ENCODE data around the gene MYO5A. TPM values are rescaled to one million over a fixed set of nuclear protein-coding genes. Genes with fewer than 3 reads are reported as not detected.

Gene MYO5A
- polyA plus RNA-seq, 1 donor (not counting 4 experiments of a cell fraction or from before 2014, with no cell fraction given): 53.8 TPM

- peaks cover 4% of the 10 kb centered on the region for H3K4me1 ChIP-seq (ENCODE audit: control insufficient read depth, extremely low read depth, insufficient read depth, low read length)
- H3K4me3 ChIP-seq (ENCODE audit: control insufficient read depth in 2 of 3, extremely low read depth in 1 of 3, insufficient read depth in 2 of 3, low read depth in 1 of 3, low read length in 3 of 3): no peak overlapping the region
- H3K79me2 ChIP-seq (ENCODE audit: control insufficient read depth, insufficient read depth, low read length): no peaks in the 10 kb centered on the region
- no peaks in the 10 kb centered on the region for H3K27me3 ChIP-seq (ENCODE audit: control insufficient read depth, extremely low read depth, insufficient read depth, low read length)
- FAIRE-seq (peak; percentile 65), DNase-seq (ENCODE audit: low read depth, low spot score) (no peak)
- no peaks in the 10 kb centered on the region for H4K20me1 ChIP-seq (ENCODE audit: control insufficient read depth, extremely low read depth, insufficient read depth, low read length)
- H3K27ac ChIP-seq (ENCODE audit: control insufficient read depth, insufficient read depth, low read length): no peak overlapping the region
- no peak overlapping the region for H3K4me2 ChIP-seq (ENCODE audit: control insufficient read depth, extremely low read depth, insufficient read depth, low read depth, low read length)
- H2AFZ ChIP-seq (ENCODE audit: control insufficient read depth, low read length): no peak overlapping the region
- TF ChIP-seq EZH2 (IDR thresholded peaks at IDR 0.05; ENCODE audit: low read length): no peak
- TF ChIP-seq, protein P1, sequence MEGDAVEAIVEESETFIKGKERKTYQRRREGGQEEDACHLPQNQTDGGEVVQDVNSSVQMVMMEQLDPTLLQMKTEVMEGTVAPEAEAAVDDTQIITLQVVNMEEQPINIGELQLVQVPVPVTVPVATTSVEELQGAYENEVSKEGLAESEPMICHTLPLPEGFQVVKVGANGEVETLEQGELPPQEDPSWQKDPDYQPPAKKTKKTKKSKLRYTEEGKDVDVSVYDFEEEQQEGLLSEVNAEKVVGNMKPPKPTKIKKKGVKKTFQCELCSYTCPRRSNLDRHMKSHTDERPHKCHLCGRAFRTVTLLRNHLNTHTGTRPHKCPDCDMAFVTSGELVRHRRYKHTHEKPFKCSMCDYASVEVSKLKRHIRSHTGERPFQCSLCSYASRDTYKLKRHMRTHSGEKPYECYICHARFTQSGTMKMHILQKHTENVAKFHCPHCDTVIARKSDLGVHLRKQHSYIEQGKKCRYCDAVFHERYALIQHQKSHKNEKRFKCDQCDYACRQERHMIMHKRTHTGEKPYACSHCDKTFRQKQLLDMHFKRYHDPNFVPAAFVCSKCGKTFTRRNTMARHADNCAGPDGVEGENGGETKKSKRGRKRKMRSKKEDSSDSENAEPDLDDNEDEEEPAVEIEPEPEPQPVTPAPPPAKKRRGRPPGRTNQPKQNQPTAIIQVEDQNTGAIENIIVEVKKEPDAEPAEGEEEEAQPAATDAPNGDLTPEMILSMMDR (optimal IDR thresholded peaks at IDR 0.05 in 1 of 3, IDR thresholded peaks at IDR 0.05 in 1 of 3, conservative IDR thresholded peaks at IDR 0.05 in 1 of 3; ENCODE audit: extremely low read depth in 1 of 3, insufficient read depth in 2 of 3, low read length in 3 of 3): no peak
- peaks cover 0 to 2% of the 10 kb centered on the region in 2 experiments for H3K36me3 ChIP-seq (ENCODE audit: control insufficient read depth in 2 of 2, extremely low read depth in 1 of 2, insufficient read depth in 2 of 2, low read length in 2 of 2)
- no peaks in the 10 kb centered on the region for H3K9me3 ChIP-seq (ENCODE audit: control insufficient read depth, low read depth, low read length)
- no peak overlapping the region for H3K9ac ChIP-seq (ENCODE audit: control insufficient read depth, extremely low read depth, insufficient read depth, low read length)
- dilution Hi-C loops (cut with MboI; ENCODE audit: extremely low pct_ligation_motif_present, low sequenced_read_pairs): no loop called here
- no peaks in the 10 kb centered on the region for H3K9me1 ChIP-seq (ENCODE audit: control insufficient read depth, extremely low read depth, insufficient read depth, low read length)
Observed at GRCh38 chr15:52427804-52428203, 100.9 kb downstream of the MYO5A start.

GRCh38 chr15:52424856-52425431 is 103.7 kb downstream of the MYO5A start:
- dilution Hi-C loops (cut with MboI; ENCODE audit: extremely low pct_ligation_motif_present, low sequenced_read_pairs): no loop called here
- Histone ChIP-seq H3K27me3 (ENCODE audit: control insufficient read depth, extremely low read depth, insufficient read depth, low read length) (no peaks in the 10 kb centered on the region), H3K4me2 (ENCODE audit: control insufficient read depth, extremely low read depth, insufficient read depth, low read depth, low read length) (no peak overlapping the region)

More at GRCh38 chr15:52424856-52425431, 103.7 kb downstream of the MYO5A start:
- Histone ChIP-seq H3K9me3 (ENCODE audit: control insufficient read depth, low read depth, low read length) (no peaks in the 10 kb centered on the region), H3K4me3 (ENCODE audit: control insufficient read depth in 2 of 3, extremely low read depth in 1 of 3, insufficient read depth in 2 of 3, low read depth in 1 of 3, low read length in 3 of 3) (no peak overlapping the region), H2AFZ (ENCODE audit: control insufficient read depth, low read length) (no peak overlapping the region), H3K9me1 (ENCODE audit: control insufficient read depth, extremely low read depth, insufficient read depth, low read length) (no peaks in the 10 kb centered on the region), H3K9ac (ENCODE audit: control insufficient read depth, extremely low read depth, insufficient read depth, low read length) (no peak overlapping the region), H3K36me3 (ENCODE audit: control insufficient read depth in 2 of 2, extremely low read depth in 1 of 2, insufficient read depth in 2 of 2, low read length in 2 of 2) (peaks cover 0 to 1% of the 10 kb centered on the region in 2 experiments), H3K27ac (ENCODE audit: control insufficient read depth, insufficient read depth, low read length) (no peak overlapping the region), H4K20me1 (ENCODE audit: control insufficient read depth, extremely low read depth, insufficient read depth, low read length) (no peaks in the 10 kb centered on the region), H3K79me2 (ENCODE audit: control insufficient read depth, insufficient read depth, low read length) (no peaks in the 10 kb centered on the region), H3K4me1 (ENCODE audit: control insufficient read depth, extremely low read depth, insufficient read depth, low read length) (peaks cover 4% of the 10 kb centered on the region)
- FAIRE-seq: no peak
- DNase-seq (ENCODE audit: low read depth, low spot score): no peak
- no peak for TF ChIP-seq EZH2 (IDR thresholded peaks at IDR 0.05; ENCODE audit: low read length)
- TF ChIP-seq, protein P1 (optimal IDR thresholded peaks at IDR 0.05 in 1 of 3, IDR thresholded peaks at IDR 0.05 in 1 of 3, conservative IDR thresholded peaks at IDR 0.05 in 1 of 3; ENCODE audit: extremely low read depth in 1 of 3, insufficient read depth in 2 of 3, low read length in 3 of 3): no peak
